ENCODE measurements around the gene IFNAR2. TPM values are rescaled to one million over a fixed set of nuclear protein-coding genes. Genes with fewer than 3 reads are reported as not detected.
A peak's percentile ranks its signal among the peaks of the same experiment; 100 is the strongest.

Gene IFNAR2
- total RNA-seq, 1 experiment from 2014 or later, result 2.1 TPM

DNA sequence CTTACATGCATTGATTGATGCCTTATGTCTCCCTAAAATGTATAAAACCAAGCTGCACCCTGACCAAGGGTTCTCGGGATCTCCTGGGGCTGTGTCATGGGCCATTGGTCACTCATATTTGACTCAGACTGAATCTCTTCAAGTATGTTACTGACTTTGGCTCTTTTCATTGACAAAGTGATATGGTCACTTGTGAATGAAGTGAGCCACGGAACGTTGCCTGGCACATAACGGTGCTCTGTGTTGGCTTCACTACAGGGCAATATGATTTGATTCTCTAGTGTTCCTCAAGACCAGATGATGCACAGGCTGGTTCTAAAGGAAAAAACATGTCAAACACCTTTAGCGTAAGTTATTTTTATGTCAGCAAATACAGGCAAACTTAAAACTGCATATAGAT, 25.0 kb downstream of the IFNAR2 start:
- no peaks in the 10 kb centered on the region for H4K20me1 ChIP-seq (ENCODE audit: low read length)
- DNase-seq (no peak), ATAC-seq (no peak)
- no peaks in the 10 kb centered on the region for H3K9me2 ChIP-seq (replicated peaks; ENCODE audit: low read length)
- POLR2A ChIA-PET (ENCODE audit: unreplicated experiment), result interaction anchor here (0.6 kb wide), 1 partner anchor 20 kb away, joined by 5 read pairs; no protein-coding TSS in a partner anchor
- no peak overlapping the region for H3K4me2 ChIP-seq (ENCODE audit: low read length)
- intact Hi-C loops (cut with micrococcal nuclease), result no loop called here
- no peak overlapping the region for H3K9ac ChIP-seq (ENCODE audit: low read length)
- H3K27me3 ChIP-seq (ENCODE audit: low read length), result no peaks in the 10 kb centered on the region
- no peak overlapping the region for H3K4me3 ChIP-seq (ENCODE audit: low read length)
- H3K27ac ChIP-seq (ENCODE audit: low read length), result no peak overlapping the region
- no peaks in the 10 kb centered on the region for H3F3A ChIP-seq (ENCODE audit: low read length, unreplicated experiment)
- no peak overlapping the region for H2AFZ ChIP-seq (ENCODE audit: low read length)
- H3K9me3 ChIP-seq (ENCODE audit: low read length), result no peaks in the 10 kb centered on the region
- no peaks in the 10 kb centered on the region for H3K79me2 ChIP-seq (ENCODE audit: low read length)
- H3K4me1 ChIP-seq (ENCODE audit: insufficient read depth, low read length), result no peaks in the 10 kb centered on the region
- TF ChIP-seq EZH2phosphoT487 (IDR thresholded peaks at IDR 0.05; ENCODE audit: borderline replicate concordance, low read length) (no peak), EZH2 (IDR thresholded peaks at IDR 0.05; ENCODE audit: low read length, unreplicated experiment) (no peak)
- TF ChIP-seq, protein P1, sequence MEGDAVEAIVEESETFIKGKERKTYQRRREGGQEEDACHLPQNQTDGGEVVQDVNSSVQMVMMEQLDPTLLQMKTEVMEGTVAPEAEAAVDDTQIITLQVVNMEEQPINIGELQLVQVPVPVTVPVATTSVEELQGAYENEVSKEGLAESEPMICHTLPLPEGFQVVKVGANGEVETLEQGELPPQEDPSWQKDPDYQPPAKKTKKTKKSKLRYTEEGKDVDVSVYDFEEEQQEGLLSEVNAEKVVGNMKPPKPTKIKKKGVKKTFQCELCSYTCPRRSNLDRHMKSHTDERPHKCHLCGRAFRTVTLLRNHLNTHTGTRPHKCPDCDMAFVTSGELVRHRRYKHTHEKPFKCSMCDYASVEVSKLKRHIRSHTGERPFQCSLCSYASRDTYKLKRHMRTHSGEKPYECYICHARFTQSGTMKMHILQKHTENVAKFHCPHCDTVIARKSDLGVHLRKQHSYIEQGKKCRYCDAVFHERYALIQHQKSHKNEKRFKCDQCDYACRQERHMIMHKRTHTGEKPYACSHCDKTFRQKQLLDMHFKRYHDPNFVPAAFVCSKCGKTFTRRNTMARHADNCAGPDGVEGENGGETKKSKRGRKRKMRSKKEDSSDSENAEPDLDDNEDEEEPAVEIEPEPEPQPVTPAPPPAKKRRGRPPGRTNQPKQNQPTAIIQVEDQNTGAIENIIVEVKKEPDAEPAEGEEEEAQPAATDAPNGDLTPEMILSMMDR (conservative IDR thresholded peaks at IDR 0.05; ENCODE audit: low read depth, low read length), result no peak
- no TSS peak for BruUV-seq (replicated peaks)
- H3K36me3 ChIP-seq (ENCODE audit: low read depth, low read length), result peaks cover 4% of the 10 kb centered on the region; the same call in 1 of the 2 replicates
- CTCF ChIA-PET, result no interaction called here

DNA sequence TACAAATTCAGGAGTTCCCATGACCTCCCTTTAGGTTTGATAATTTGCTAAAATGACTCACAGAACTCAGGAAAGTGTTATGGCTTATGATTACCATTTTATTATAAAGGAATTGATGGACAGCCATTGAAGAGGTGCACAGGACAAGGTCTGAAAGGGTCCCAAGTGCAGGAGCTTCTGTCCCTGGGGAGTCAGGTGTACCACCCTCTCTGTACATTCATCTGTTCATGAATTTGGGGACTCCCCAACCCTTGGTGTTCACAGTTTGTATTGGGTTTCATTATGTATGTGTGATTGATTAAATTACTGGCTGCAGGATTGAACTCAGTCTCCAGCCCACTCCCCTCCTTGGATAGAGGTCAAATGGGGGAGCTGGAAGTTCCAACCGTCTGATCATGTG, 25.7 kb downstream of the IFNAR2 start:
- Histone ChIP-seq H2AFZ (ENCODE audit: low read length) (no peak overlapping the region), H3K9me3 (ENCODE audit: low read length) (no peaks in the 10 kb centered on the region), H3K4me1 (ENCODE audit: insufficient read depth, low read length) (no peaks in the 10 kb centered on the region), H4K20me1 (ENCODE audit: low read length) (no peaks in the 10 kb centered on the region), H3K27me3 (ENCODE audit: low read length) (no peaks in the 10 kb centered on the region), H3K9me2 (replicated peaks; ENCODE audit: low read length) (no peaks in the 10 kb centered on the region), H3F3A (ENCODE audit: low read length, unreplicated experiment) (no peaks in the 10 kb centered on the region), H3K9ac (ENCODE audit: low read length) (no peak overlapping the region), H3K36me3 (ENCODE audit: low read depth, low read length) (peaks cover 4% of the 10 kb centered on the region; the same call in 1 of the 2 replicates), H3K27ac (ENCODE audit: low read length) (no peak overlapping the region), H3K4me2 (ENCODE audit: low read length) (no peak overlapping the region), H3K4me3 (ENCODE audit: low read length) (no peak overlapping the region), H3K79me2 (ENCODE audit: low read length) (no peaks in the 10 kb centered on the region)
- POLR2A ChIA-PET (ENCODE audit: unreplicated experiment), result no interaction called here
- TF ChIP-seq EZH2 (IDR thresholded peaks at IDR 0.05; ENCODE audit: low read length, unreplicated experiment) (no peak), EZH2phosphoT487 (IDR thresholded peaks at IDR 0.05; ENCODE audit: borderline replicate concordance, low read length) (no peak)
- TF ChIP-seq, protein P1 (conservative IDR thresholded peaks at IDR 0.05; ENCODE audit: low read depth, low read length), result no peak
- intact Hi-C loops (cut with micrococcal nuclease), result no loop called here
- no peak for ATAC-seq
- CTCF ChIA-PET, result no interaction called here
- DNase-seq, result no peak
- BruUV-seq (replicated peaks), result no TSS peak

DNA sequence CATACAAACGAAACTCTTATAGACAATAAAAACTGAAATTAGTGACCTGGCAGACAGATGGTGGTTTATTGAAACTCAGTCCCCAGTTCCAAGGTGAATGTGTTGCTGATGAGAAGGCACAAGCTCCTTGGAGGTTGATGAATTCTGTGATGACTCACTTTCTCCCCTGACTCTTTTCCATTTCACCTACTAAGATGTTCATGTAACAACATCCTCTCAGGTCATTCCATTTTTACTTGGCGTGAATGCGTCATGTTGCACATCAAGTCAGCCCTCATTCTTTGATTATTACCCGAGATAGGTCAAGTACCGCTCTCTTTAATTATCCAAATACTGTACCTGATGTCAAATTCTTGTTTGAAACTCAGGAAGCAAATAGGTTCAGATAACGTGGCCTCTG, 26.3 kb downstream of the IFNAR2 start:
- POLR2A ChIA-PET (ENCODE audit: unreplicated experiment), result no interaction called here
- TF ChIP-seq, protein P1 (conservative IDR thresholded peaks at IDR 0.05; ENCODE audit: low read depth, low read length), result no peak
- TF ChIP-seq EZH2 (IDR thresholded peaks at IDR 0.05; ENCODE audit: low read length, unreplicated experiment), result no peak
- TF ChIP-seq EZH2phosphoT487 (IDR thresholded peaks at IDR 0.05; ENCODE audit: borderline replicate concordance, low read length), result no peak
- Histone ChIP-seq H3K4me1 (ENCODE audit: insufficient read depth, low read length) (no peaks in the 10 kb centered on the region), H3K27ac (ENCODE audit: low read length) (no peak overlapping the region), H3K4me2 (ENCODE audit: low read length) (no peak overlapping the region), H4K20me1 (ENCODE audit: low read length) (no peaks in the 10 kb centered on the region), H3K36me3 (ENCODE audit: low read depth, low read length) (peaks cover 4% of the 10 kb centered on the region; the same call in 1 of the 2 replicates), H2AFZ (ENCODE audit: low read length) (no peak overlapping the region), H3K9me3 (ENCODE audit: low read length) (no peaks in the 10 kb centered on the region), H3K27me3 (ENCODE audit: low read length) (no peaks in the 10 kb centered on the region), H3K9me2 (replicated peaks; ENCODE audit: low read length) (no peaks in the 10 kb centered on the region), H3F3A (ENCODE audit: low read length, unreplicated experiment) (no peaks in the 10 kb centered on the region), H3K79me2 (ENCODE audit: low read length) (no peaks in the 10 kb centered on the region), H3K4me3 (ENCODE audit: low read length) (no peak overlapping the region), H3K9ac (ENCODE audit: low read length) (no peak overlapping the region)
- no peak for ATAC-seq
- no TSS peak for BruUV-seq (replicated peaks)
- CTCF ChIA-PET, result no interaction called here
- DNase-seq, result peak; percentile 3
- intact Hi-C loops (cut with micrococcal nuclease), result no loop called here
